Activated CD4-positive, alpha-beta T cell treated with anti-CD3 and anti-CD28 coated beads, Interleukin-2, amount 50 U/mL, for 24 hours (primary cell): ENCODE measurements around the gene DLG2.

Experiments
- DNase-seq, 2 donors: peaks; one replicate each; pipeline ENCODE4 v3.0.0-alpha.2; 2020; ENCODE audit warnings: low read depth in 1 of 2, low spot score in 1 of 2

DLG2 gene

DNA sequence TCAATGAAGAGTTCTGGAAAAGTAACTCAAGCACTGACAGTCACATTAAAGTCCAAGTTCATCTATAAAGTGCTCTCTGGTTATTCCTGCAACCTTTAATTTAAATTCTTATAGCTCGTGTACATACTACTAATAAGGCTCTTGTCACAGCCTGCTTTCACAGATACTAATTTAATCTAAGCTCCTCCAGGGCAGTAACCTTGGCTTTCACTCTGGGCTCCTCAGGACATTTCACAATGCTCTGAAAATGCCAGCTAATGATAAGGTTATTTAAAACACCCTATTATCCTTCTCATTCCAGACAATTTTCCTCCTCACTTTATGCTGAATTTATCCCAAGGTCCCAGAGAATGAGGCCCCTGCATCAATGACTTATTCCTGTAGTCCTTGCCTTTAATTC is 2098.3 kb downstream of the DLG2 start:
- DNase-seq = no peak

DNA sequence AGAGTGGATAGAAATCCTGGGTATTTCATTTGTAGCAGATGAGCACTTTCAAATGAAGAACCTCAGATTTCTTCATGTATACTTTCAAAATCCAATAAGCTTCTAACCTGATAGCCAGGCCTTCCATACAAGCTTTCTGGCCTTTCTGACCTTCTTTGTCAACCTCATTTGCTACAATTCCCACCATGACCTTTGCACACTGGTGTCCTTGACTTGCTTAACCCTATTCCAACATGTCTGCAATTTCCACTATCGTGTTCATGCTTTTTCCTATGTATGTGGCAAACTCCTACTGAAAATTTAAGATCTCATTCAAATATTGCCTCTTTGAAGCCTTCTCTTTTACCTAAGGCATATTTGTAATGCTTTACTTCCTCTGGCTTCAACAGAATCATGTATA is 2098.9 kb downstream of the DLG2 start:
- no peak for DNase-seq

DNA sequence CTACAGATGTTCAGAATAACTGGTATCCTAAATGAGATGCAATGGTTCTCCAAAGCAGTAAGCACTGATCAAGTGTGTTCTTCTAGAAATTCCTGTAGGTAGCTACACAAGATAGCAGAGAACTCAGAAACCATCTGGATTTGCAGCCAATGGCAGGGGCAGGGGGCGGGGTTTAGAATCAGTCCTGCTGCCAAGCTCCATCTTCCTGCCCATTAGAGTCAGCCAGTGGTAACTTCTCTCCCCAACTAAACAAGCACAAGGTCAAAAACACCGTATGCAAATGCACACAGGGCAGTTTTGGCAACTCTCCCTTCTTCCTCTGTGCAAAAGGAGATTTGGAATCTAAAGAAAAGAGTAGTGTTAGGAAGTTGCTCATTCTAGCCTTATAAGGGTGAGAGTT is 2103.5 kb downstream of the DLG2 start:
- DNase-seq = no peak

DNA sequence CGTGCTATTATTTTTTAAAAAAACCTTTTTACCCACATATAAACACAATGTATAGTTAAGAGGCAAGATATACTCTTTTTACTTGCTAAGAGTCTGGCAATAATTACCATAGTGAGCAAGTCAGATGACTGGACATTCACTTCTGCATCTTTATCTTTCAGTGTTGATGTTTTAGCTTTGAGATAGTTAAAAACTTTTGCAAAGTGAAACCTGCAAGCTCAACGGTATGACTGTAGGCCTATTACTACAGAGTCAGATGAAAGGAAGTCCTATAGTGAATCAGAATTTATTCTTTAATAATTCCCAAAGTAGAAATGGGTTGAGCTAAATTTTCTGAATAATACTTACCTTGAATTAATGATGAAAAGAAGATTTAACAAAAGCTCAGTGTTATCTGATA is 2104.2 kb downstream of the DLG2 start:
- no peak for DNase-seq

DNA sequence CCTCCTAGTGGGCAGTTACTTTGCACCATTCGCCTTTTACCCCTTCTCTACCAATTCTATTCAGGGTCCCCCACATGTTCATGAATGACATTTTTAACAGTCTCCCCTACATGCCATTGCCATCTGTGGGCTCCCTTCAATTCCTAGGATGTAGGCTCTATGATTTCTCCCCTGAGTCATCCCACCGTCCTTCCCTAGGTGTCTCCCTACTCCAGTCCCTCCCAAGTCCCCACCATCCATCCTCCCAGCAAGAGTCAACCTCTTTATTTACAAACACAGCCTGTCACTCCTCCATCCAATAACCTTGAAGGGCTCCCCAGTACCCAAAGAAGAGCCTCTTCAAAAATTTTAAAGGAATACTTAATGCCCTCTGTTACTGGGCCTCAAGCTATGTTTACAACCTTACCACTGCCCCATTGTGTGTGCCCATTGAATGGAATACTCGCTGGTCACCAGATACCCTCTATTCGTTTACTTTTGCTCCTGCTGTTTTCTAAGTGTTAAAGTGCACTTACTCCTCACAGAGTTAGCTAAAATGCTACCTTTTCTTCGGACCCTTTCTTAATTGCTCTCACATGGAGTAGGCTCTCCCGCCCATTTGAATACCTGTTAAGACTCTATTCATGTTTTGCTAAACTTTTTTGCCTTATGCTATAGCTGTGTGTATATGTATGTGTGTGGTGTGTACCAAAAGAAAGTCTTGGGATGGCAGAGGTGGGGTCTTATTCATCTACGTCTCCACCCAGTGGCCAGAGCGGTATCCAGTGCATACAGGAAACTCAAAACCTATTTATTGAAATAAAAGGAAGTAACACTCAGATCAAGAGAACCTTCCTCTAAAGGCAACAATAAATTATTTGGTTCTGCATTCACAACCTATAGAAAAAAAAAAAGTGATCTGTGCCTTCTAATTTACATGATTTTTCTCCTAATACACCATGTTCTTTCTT is 2105.2 kb downstream of the DLG2 start:
- no peak for DNase-seq

DNA sequence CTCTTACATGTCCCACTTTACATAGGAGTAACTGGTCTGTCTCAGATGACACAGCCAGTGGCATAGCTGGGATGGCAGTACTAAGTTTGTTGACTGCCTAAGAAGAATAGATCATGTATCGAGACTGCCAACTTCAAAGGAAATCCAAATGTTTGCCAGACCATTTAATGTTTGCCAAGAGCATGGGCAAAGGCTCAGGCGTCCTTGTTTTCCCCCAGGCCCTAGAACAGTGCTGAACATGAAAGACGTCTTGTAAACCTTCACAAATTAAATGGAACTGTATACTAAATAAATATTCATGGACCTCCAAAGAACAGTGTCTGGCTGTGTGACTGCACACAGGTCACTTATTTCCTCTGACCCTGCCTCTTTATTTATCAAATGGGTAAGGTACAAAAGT is 2106.3 kb downstream of the DLG2 start:
- no peak for DNase-seq

DNA sequence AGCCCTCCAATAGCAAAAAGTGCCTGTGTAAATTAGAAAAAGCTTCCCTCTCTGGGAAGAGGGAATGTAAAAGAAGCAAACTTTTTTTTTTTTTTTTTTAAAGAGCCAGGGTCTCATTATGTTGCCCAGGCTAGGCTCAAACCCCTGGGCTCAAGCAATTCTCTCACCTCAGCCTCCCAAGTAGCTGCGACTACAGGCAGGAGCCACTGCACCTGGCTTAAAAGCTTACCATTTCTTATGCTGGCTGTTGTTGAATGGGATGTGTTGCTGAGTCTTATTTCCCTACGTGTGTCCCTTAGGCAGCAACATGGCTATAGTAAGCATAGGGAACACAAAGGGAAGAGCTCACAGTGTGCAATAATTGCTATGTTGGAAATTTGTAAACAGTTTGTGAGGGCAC is 2115.5 kb downstream of the DLG2 start:
- no peak for DNase-seq

DNA sequence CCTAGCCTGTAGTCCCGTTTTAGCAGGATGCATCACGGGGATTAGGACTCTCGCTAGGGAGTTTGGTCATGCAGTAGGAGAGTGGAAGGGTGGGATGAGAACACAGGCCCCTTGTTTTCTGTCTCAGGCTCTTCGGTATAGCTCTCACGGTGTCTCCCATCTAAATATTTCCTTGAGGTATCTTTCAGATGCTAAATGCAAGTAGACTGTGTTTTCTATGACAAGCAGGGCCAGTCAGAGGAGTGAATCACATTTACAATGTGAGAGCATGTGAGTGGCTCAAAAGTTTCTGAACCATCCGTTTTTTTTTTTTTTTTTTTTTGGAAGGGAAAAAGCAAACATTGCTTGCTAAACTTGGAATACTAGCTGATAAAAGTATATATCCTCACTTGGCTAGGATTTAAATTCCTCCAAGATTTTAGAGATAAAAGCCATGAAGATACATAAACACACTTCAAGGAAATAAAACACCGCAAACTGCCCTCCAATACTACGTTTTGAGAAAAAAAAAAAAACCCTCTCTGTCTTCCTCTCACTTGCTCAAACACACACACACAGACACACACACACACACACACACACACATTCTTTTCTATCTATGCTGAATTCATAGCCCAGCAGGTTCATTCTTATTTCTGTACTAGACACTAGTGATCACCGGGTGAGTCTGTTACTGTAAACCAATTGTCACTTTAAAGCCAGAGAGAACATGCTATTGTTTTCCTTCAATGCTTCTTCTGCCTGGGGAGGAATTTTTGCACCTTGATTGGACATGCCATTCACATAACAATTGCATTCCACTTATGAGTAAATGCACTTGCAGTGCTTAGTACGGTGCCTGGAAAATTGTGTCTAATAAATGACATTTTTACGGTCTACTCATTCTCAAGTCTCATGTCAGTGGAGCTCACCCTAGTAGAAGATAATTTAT is 2116.3 kb downstream of the DLG2 start:
- no peak for DNase-seq

DNA sequence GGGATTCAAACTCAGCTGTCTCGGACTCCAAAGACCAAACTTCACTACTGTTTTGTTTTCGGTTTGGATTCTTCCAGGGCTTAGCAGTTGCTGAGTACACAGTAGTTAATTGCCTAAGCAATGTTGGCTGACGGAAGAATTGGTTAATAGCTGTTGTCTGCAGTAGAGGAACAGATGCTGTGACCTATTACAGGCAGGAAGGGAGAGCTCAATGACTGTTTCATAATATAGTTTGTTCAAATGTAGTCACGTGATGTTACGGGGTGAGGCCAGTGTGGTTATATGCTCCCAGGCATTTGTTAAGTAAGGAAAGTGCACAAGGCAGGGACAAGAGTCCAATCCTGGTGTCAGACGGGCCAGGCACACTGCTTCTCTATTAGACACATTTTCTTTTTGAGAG is 2118.3 kb downstream of the DLG2 start:
- DNase-seq = no peak

DNA sequence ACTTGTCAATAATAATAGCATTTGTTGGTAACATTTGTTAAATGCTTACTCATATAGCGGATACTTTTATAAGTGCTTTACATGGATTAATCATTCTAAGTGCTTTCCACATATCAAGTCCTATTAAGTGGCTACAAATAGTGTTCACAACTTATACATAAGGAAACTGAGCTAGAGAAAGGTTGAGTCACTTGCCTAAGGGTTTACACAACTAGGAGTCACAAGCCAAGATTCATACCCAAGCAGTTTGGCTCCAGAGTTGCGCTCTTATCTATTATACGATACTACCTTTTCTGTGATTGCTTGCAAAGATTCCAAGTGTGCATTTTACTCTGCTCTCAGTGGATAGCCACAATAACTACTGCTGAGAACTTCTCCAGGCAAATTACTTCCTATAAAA is 2125.1 kb downstream of the DLG2 start:
- no peak for DNase-seq

DNA sequence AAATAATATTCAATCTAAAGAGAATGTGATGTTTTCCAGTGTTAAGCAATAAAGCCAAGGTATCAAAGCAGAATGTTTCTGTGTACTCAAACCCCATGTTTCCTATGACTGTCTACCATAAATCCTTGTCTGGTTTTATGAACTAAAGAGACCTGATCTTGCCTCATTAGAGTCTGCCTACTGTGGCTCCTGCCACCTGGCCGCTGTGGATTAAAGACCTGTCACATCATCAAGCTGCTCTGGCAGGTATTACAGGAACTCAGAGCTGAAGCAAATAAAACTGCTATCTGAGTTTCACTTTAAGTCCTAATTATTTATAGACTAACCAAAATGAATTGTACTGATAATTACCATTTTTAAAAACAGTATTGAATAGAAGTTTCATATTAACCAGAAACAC is 2133.2 kb downstream of the DLG2 start:
- no peak for DNase-seq

DNA sequence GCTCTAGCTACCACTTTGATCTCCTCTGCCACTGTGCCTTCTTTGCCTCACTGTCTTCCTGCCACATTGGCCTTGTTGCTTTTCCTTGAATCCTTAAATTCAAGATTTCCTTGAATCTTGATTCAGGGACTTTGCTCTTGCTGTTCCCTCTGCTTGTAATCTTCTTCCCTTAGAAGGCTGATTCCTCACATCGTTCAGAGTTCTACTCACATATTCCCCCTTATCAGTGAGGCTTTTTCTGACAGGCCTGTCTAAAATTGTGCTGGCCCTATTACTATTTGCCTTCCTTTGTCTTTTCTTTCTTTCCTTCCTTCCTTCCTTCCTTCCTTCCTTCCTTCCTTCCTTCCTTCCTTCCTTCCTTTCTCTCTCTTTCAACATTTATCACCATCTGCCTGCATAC is 2134.1 kb downstream of the DLG2 start:
- DNase-seq = no peak

DNA sequence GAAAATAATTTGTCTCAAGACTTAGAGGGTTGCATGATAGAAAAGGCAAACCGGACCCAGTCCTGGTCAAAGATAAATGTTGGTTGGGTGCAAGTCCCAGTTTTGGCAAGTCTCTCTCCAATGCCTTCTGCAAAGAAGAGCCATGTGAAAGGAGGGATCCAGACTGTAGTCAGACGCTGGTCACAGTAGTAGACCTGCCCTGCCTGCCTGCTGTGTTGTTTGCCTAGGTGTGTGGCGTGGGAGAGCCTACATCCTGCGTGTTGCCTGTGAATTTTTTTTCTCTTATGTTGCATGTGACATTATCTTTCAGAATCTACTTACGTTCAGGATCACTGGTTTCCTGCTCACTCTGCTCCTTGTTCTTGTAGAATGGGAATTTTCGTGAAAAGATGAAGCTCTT is 2143.3 kb downstream of the DLG2 start:
- no peak for DNase-seq

DNA sequence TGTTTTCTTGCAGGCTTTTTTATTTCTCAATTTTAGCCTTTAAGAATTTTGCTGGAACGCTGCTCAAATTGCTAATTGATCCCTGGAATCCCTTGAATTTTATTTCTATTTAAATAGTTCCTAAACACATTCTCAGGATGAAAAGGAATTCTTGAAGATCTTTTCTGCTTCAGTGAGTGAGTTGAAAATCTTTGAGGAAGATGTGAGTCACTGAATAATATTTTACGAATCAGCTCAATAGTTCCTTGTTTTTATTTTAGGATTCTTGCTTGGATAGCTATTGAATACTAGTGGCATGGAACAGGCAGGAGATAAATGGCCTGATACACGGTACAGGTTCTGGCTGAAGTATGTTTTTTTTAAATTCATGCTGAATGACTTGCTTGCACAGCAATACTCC is 2146.3 kb downstream of the DLG2 start:
- DNase-seq = no peak

DNA sequence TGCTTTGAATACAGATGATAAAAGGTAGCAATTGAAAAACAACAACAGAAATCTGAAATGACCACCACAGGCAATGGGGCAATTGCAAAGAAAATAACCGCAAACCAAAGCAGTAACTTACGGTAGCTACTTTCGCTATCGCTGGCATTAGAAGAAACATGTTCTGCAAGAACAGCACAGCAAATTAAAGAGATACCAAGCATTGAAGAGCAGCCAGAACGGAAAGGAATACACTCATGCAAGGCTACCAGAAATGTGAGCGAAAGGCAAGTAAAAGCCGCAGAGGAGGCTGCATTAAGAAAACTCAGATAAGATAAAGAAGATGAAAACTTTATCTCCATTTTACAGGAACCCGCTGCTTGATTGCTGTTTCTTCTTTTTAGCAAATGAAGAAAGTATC is 2146.9 kb downstream of the DLG2 start:
- no peak for DNase-seq

DNA sequence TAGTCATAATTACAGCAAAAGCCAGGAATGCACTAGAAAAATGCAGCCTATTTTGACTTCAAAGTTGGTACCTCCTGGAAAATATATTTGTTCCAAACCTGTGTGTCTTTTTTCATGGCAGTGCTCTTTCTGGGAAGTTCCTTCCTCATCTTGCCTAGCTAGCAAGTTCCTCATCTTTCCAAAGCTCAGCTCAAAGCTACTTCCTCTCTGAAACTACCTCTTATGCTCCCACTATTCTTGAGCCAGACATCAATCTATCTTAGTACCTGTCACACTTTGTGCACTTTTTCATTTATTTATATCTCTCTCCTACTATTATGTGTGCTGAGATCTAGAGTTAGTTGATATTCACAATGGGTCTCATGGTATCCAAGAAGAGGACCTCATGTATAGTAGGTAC is 2149.4 kb downstream of the DLG2 start:
- no peak for DNase-seq

DNA sequence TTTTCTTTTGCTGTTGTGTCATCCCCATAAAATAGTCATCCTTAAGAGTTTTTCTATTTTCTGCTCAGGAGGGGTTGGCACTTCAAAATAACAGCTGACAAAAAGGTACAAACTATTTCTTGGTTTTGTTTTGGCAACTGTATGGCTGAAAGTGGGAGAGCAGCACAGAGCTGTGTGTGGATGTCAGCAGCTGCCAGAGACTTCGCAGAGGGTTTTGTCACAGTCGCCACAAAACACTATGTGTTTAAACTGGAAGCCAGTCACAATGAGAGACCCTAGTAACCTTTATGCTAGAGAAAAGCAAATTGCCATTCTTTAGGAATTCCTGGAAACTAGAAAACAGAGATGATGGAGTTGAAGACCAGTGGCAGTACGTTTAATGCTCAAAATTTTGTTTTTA is 2151.4 kb downstream of the DLG2 start:
- DNase-seq = no peak

DNA sequence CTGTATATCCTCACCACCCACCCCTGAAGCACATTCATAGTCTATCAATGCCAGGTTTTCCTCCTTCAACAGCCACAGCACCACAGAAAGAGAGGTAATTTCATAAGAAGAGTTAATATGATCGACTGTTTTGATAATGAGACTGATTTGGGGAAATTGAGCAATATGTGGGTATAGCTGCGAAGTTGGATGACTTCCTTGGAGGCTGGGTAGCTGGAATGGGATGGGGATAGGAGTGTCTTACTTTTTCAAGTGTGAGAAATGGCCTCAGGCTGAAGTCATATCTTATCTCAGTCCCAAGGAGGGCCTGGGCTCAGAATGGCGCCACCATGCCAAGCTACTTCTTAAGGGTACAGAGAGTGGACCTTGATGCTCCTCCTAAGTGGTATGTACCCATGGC is 2153.4 kb downstream of the DLG2 start:
- no peak for DNase-seq

DNA sequence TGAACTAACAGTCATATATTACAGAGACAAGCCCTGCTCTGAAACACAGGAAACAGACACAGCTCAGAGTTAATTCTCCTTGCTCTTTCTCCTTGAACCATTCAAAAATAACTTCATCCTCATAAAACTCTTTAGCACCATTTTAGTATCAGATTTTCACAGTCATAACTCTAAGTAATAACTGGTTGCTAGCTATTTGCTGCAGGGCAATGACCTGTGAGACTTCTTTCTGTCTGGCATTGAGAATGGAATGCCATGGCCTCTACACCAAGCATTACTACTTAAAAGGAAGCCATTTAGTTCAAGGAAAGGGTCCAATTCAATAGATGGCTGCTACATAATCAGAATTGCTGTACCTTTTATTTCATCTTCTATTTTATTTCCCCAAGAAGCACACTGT is 2154.3 kb downstream of the DLG2 start:
- no peak for DNase-seq

DNA sequence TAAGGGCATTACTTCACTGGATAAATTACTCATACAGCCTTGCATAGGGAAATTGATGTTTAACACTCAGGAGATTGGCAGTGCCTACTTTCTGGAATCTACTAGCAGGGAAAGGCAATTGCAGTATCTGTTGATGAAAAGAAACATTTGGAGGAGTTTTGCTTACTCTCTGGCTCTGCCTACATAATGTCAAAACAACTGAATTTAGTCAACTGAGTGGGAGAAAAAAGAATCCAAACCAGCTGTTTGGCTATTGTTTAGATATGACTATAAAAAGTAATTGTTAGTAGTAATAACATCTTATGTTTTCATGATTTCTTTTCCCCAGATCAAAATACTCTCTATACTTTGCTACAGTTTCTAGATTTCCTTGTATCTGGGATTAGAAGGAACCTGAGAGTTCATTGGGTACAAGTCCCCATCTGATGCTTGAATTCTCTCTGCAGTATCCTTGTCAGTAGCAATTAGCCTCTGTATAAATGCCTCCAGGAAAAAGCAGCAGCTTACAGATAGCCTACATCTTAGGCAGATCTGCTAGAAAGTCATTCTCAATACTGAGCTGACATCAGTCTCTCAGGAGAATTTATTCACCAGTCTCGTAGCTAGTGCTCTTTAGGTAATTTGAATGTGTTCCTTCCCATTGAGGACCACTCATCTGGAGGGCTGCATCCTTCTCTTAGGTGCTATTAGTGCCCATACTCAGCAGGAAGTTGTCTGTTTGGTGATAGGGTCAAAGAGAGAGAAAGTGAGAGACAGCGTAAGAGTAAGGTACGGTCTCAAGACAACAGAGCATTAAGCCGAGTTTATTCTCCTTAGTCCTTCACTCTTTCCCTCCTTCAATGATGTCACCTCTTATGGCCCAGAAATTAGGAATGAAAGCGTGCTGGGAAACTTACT is 2155.1 kb downstream of the DLG2 start:
- no peak for DNase-seq

DNA sequence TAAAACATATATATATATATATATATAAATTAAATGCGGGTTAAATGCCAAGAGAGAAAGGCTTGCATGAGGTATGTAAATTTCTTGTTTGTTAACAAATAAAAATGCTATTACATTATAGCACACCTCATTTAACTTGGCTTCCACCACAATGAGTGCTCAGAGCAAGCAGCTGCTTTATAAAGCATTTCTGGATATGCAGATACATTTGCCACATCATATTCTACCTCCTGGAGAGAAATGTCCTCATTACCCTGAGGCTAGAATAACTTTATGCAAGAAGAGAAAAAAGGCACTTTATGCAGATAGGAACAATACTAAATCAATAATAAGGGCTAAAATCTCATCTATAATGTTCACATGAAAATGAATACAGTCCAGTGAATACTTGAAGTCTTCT is 2159.3 kb downstream of the DLG2 start:
- DNase-seq = no peak
